A549 (cell line): ENCODE results near the gene FIGLA. TPM values are rescaled to one million over a fixed set of nuclear protein-coding genes. Genes with fewer than 3 reads are reported as not detected.

Source experiments
- ATAC-seq, 2 experiments: fragments of 200-7000 bp in 1 of 2; fragments of >200 bp in 1 of 2; cut with Nextera tagmentation in 1 of 2; cut with Tn5 transposase in 1 of 2; 3 replicates each; pipeline versions ENCODE4 v1.8.0 to v1.9.1; 2018 to 2020; ENCODE audit warnings: mild to moderate bottlenecking in 1 of 2, moderate library complexity in 1 of 2
- CTCF ChIA-PET: fragments of 300-600 bp; sonication (Branson Sonifier 250); formaldehyde crosslinking; extraction: SDS; loops from one replicate; lab custom pipeline; 2021; ENCODE audit warnings: antibody characterized with exemption, inconsistent platforms; lab: Yijun Ruan, JAX
- POLR2A ChIA-PET: fragments of 350-600 bp; formaldehyde crosslinking; extraction: SDS; loops from one replicate; lab custom pipeline; 2021; ENCODE audit warnings: antibody characterized with exemption, inconsistent platforms; lab: Yijun Ruan, JAX
- DNase-seq, 2 experiments: peaks; one replicate each; pipeline versions ENCODE4 v3.0.0 to v3.0.0-alpha.2; 2011 to 2016; ENCODE audit warnings: low read depth in 1 of 2, low spot score in 1 of 2
- FAIRE-seq: peaks from 2 replicates; lab custom pipeline; 2011; peaks lifted over from hg19 to GRCh38; lab: Jason Lieb, UNC
- H3K27ac ChIP-seq, 2 experiments: fragments of >200 bp; sonication (Bioruptor Twin); formaldehyde crosslinking; 3 replicates each; pipeline ENCODE4 v1.5.1; 2016 to 2017
- H3K4me1 ChIP-seq: fragments of >200 bp; sonication (Bioruptor Twin); formaldehyde crosslinking; 3 replicates; pipeline ENCODE4 v1.6.1; 2016
- H3K4me2 ChIP-seq: fragments of >200 bp; sonication (Bioruptor Twin); formaldehyde crosslinking; 3 replicates; pipeline ENCODE4 v1.6.1; 2016
- H3K4me3 ChIP-seq: fragments of >200 bp; sonication (Bioruptor Twin); formaldehyde crosslinking; 3 replicates; pipeline ENCODE4 v1.5.1; 2016
- H3K9me3 ChIP-seq: fragments of >200 bp; sonication (Bioruptor Twin); formaldehyde crosslinking; 3 replicates; pipeline ENCODE4 v1.6.1; 2016
- CBX2 ChIP-seq: fragments of 200-600 bp; sonication (generic); IDR thresholded peaks from 2 replicates; pipeline ENCODE4 v1.6.1; 2016; ENCODE audit warnings: low read depth, mild to moderate bottlenecking, borderline replicate concordance
- CHD4 ChIP-seq: fragments of 200-600 bp; sonication (generic); IDR thresholded peaks from 2 replicates; pipeline ENCODE4 v1.6.1; 2016; ENCODE audit warnings: antibody characterized with exemption, mild to moderate bottlenecking, borderline replicate concordance
- CTCF ChIP-seq: fragments of >200 bp; sonication (Bioruptor Twin); formaldehyde crosslinking; IDR thresholded peaks from 3 replicates; pipeline ENCODE4 v1.5.1; 2016
- E2F6 ChIP-seq: IDR thresholded peaks from 2 replicates; pipeline ENCODE4 v1.6.1; 2012; ENCODE audit warnings: low read depth, borderline replicate concordance
- EHMT2 ChIP-seq: fragments of 200-600 bp; sonication (generic); IDR thresholded peaks from 2 replicates; pipeline ENCODE4 v1.6.1; 2016; ENCODE audit warnings: antibody characterized with exemption, low read depth, mild to moderate bottlenecking, moderate library complexity
- ELK1 ChIP-seq: fragments of 150-350 bp; IDR thresholded peaks from 2 replicates; pipeline ENCODE4 v1.6.1; 2014; ENCODE audit warnings: low read depth, mild to moderate bottlenecking, low read length
- ESRRA ChIP-seq: fragments of 150-350 bp; IDR thresholded peaks from 2 replicates; pipeline ENCODE4 v1.6.1; 2014; ENCODE audit warnings: mild to moderate bottlenecking, low read length, borderline replicate concordance
- FOSL2 ChIP-seq, 2 experiments: fragments of 450-650 bp in 1 of 2; fragments of >200 bp in 1 of 2; sonication (Bioruptor Twin) in 1 of 2; formaldehyde crosslinking; IDR thresholded peaks; 2 replicates each; pipeline versions ENCODE4 v1.5.0 to v1.6.1; 2016 to 2020; ENCODE audit warnings: mild to moderate bottlenecking in 1 of 2, moderate library complexity in 1 of 2
- GATA3 ChIP-seq: IDR thresholded peaks from 2 replicates; pipeline ENCODE4 v1.6.1; 2012; ENCODE audit warnings: borderline replicate concordance
- HEYL ChIP-seq: fragments of 250-450 bp; sonication (Bioruptor Pico); IDR thresholded peaks from 2 replicates; pipeline ENCODE4 v1.8.0; 2021; ENCODE audit warnings: mild to moderate bottlenecking, moderate library complexity
- HOXA7 ChIP-seq: fragments of 250-450 bp; sonication (Bioruptor Pico); IDR thresholded peaks from 2 replicates; pipeline ENCODE4 v1.5.0; 2020; ENCODE audit warnings: mild to moderate bottlenecking, moderate library complexity
- KDM5A ChIP-seq: fragments of 200-600 bp; sonication (generic); IDR thresholded peaks from 2 replicates; pipeline ENCODE4 v1.6.1; 2016; ENCODE audit warnings: antibody characterized with exemption, mild to moderate bottlenecking
- MAFK ChIP-seq: fragments of 450-650 bp; IDR thresholded peaks from 2 replicates; pipeline ENCODE4 v1.6.1; 2014; ENCODE audit not compliant: partially characterized antibody
- NFE2L2 ChIP-seq: fragments of 150-350 bp; conservative IDR thresholded peaks from 2 replicates; pipeline ENCODE4 v1.6.1; 2014; ENCODE audit warnings: low read length
- POLR2AphosphoS2 ChIP-seq: conservative IDR thresholded peaks from 2 replicates; pipeline ENCODE4 v1.6.1; 2012; ENCODE audit warnings: low read length, improper control_type of control experiment, inconsistent platforms
- RARB ChIP-seq: fragments of 250-450 bp; sonication (Bioruptor Pico); IDR thresholded peaks from 2 replicates; pipeline ENCODE4 v1.8.0; 2021; ENCODE audit warnings: mild to moderate bottlenecking, moderate library complexity
- RCOR1 ChIP-seq: fragments of 150-350 bp; IDR thresholded peaks from 2 replicates; pipeline ENCODE4 v1.6.1; 2014; ENCODE audit warnings: antibody characterized with exemption, low read length, low read depth
- RFX5 ChIP-seq: fragments of 450-650 bp; IDR thresholded peaks from 2 replicates; pipeline ENCODE4 v1.7.1; 2014; ENCODE audit warnings: antibody characterized with exemption, mild to moderate bottlenecking, moderate library complexity
- RNF2 ChIP-seq: fragments of 200-600 bp; sonication (generic); IDR thresholded peaks from 2 replicates; pipeline ENCODE4 v1.6.1; 2016; ENCODE audit warnings: low read depth, mild to moderate bottlenecking, antibody characterized with exemption, moderate library complexity, borderline replicate concordance
- TFCP2L1 ChIP-seq: fragments of 250-450 bp; sonication (Bioruptor Pico); IDR thresholded peaks from 2 replicates; pipeline ENCODE4 v1.5.0; 2021; ENCODE audit warnings: mild to moderate bottlenecking
- USF2 ChIP-seq: fragments of 450-650 bp; IDR thresholded peaks from 2 replicates; pipeline ENCODE4 v1.6.1; 2014; ENCODE audit warnings: antibody characterized with exemption
- ZFP36 ChIP-seq: fragments of 450-650 bp; IDR thresholded peaks from 2 replicates; pipeline ENCODE4 v1.6.1; 2014; ENCODE audit warnings: borderline replicate concordance; ENCODE audit not compliant: partially characterized antibody
- WGBS: methylation state at CpG from one replicate; pipeline ENCODE4 v1.1.6; 2017; ENCODE audit errors: missing lambda C conversion rate; 5-methylcytosine and 5-hydroxymethylcytosine counted together
- polyA plus RNA-seq, 4 experiments: library from polyadenylated mRNA; depleted of rRNA in 3 of 4; stranded (reverse); fragments of >200 nt; fragmentation: RNase III in 1 of 4; extraction: RNeasy Plus Mini Kit Qiagen cat#74134 plus additional on column Dnase treatment in 1 of 4; gene quantifications; 2 replicates in 3 of 4; 3 replicates in 1 of 4; pipeline ENCODE4 v1.2.3, GENCODE V29; 2011 to 2017

The FIGLA gene
- polyA plus RNA-seq, 2 of the 4 experiments (the other 2 are of a cell fraction) = not detected

GRCh38 chr2:70833246-70833645 is 42.8 kb upstream of the FIGLA start (continued):
- TF ChIP-seq USF2 (no peak), ELK1 (no peak), RARB (no peak), KDM5A (no peak), CHD4 (no peak), FOSL2 (IDR thresholded peaks at IDR 0.05) (no peak), FOSL2 (CRISPR knock-in tag; IDR thresholded peaks at IDR 0.05) (no peak), HEYL (no peak)

- Histone ChIP-seq H3K9me3 (peaks cover 8% of the 10 kb centered on the region; the same call in 2 of the 3 replicates), H3K4me2 (no peak overlapping the region), H3K4me3 (no peak overlapping the region), H3K4me1 (no peaks in the 10 kb centered on the region), H3K27ac (no peak overlapping the region)
- no peak for FAIRE-seq
- no peak for ATAC-seq
- TF ChIP-seq RFX5 (no peak), POLR2AphosphoS2 (no peak), MAFK (no peak), ESRRA (no peak), HOXA7 (CRISPR knock-in tag) (no peak), TFCP2L1 (CRISPR knock-in tag) (no peak), USF2 (no peak), RCOR1 (no peak), RNF2 (no peak), GATA3 (no peak), NFE2L2 (no peak), RARB (no peak), E2F6 (no peak), CBX2 (no peak), ZFP36 (no peak), CTCF (no peak), EHMT2 (no peak)
- no peak for DNase-seq
- 53% methylated on average over 2 of the region's 2 CpGs for WGBS
- ChIA-PET CTCF (interaction anchor here (1.2 to 5.7 kb wide), 2 partner anchors 31 to 87 kb away, joined by 4 to 33 read pairs; no protein-coding TSS in a partner anchor), POLR2A (no interaction called here)
Measured at GRCh38 chr2:70832386-70832785, 41.9 kb upstream of the FIGLA start.
